ENCODE measurements around the gene TMOD3. TPM values are rescaled to one million over a fixed set of nuclear protein-coding genes. Genes with fewer than 3 reads are reported as not detected.

The TMOD3 gene
- total RNA-seq, 6 experiments from 2014 or later: 15.0 to 32.2 (median 20.6) TPM

GRCh38 chr15:51909584-51909983 lies 80.1 kb downstream of the TMOD3 start:
- DNase-seq: no peak
- H3K4me3 ChIP-seq: no peak overlapping the region
- H3K27ac ChIP-seq: no peak overlapping the region
- TF ChIP-seq CTCF (IDR thresholded peaks at IDR 0.05) (no peak), POLR2A (IDR thresholded peaks at IDR 0.05) (no peak)
- ATAC-seq: no peak
- WGBS (ENCODE audit: insufficient coverage, low coverage, low lambda C conversion rate, missing lambda C conversion rate): 84% methylated on average over 2 of the region's 2 CpGs
- H3K4me1 ChIP-seq: peaks cover 0 to 23% (median 9%) of the 10 kb centered on the region in 4 donors
- intact Hi-C loops (cut with DNase I): no loop called here
- no peaks in the 10 kb centered on the region for H3K9me3 ChIP-seq
- no peaks in the 10 kb centered on the region for H3K27me3 ChIP-seq
- H3K36me3 ChIP-seq: peaks cover 0 to 28% (median 0%) of the 10 kb centered on the region in 4 donors

- Histone ChIP-seq H3K4me1 (peaks cover 0 to 13% (median 5%) of the 10 kb centered on the region in 4 donors), H3K4me3 (no peak overlapping the region), H3K27me3 (no peaks in the 10 kb centered on the region), H3K27ac (no peak overlapping the region), H3K9me3 (no peaks in the 10 kb centered on the region), H3K36me3 (peaks cover 0 to 40% (median 2%) of the 10 kb centered on the region in 4 donors)
- 58% methylated on average over 3 of the region's 3 CpGs for WGBS (ENCODE audit: insufficient coverage, low coverage, low lambda C conversion rate, missing lambda C conversion rate)
- TF ChIP-seq POLR2A (IDR thresholded peaks at IDR 0.05) (no peak), CTCF (IDR thresholded peaks at IDR 0.05) (no peak)
- no peak for DNase-seq
- intact Hi-C loops (cut with DNase I): no loop called here
- peak in 3 of 4 donors; percentile 32 to 57 (median 32) for ATAC-seq
Observed at GRCh38 chr15:51912528-51912927, 83.1 kb downstream of the TMOD3 start.

GRCh38 chr15:51917493-51917892 lies 88.0 kb downstream of the TMOD3 start:
- TF ChIP-seq CTCF (IDR thresholded peaks at IDR 0.05) (peak in 3 of 4 donors; percentile 17 to 27 (median 21)), POLR2A (IDR thresholded peaks at IDR 0.05) (no peak)
- H3K9me3 ChIP-seq: no peaks in the 10 kb centered on the region
- H3K4me1 ChIP-seq: no peaks in the 10 kb centered on the region
- ATAC-seq (peak; percentile 68 to 84 (median 79)), DNase-seq (no peak)
- WGBS (ENCODE audit: insufficient coverage, low coverage, low lambda C conversion rate, missing lambda C conversion rate): 100% methylated on average over 1 of the region's 2 CpGs
- no peak overlapping the region for H3K4me3 ChIP-seq
- no peak overlapping the region for H3K27ac ChIP-seq
- no peaks in the 10 kb centered on the region for H3K27me3 ChIP-seq
- intact Hi-C loops (cut with DNase I): no loop called here
- peaks cover 0 to 44% (median 3%) of the 10 kb centered on the region in 4 donors for H3K36me3 ChIP-seq

- DNase-seq (no peak), ATAC-seq (peak; percentile 29 to 39 (median 30))
- H3K36me3 ChIP-seq: peaks cover 0 to 40% (median 4%) of the 10 kb centered on the region in 4 donors
- H3K9me3 ChIP-seq: no peaks in the 10 kb centered on the region
- no peak overlapping the region for H3K4me3 ChIP-seq
- no peaks in the 10 kb centered on the region for H3K27me3 ChIP-seq
- intact Hi-C loops (cut with DNase I): no loop called here
- H3K27ac ChIP-seq: no peak overlapping the region
- 76% methylated on average over 10 of the region's 11 CpGs for WGBS (ENCODE audit: insufficient coverage, low coverage, low lambda C conversion rate, missing lambda C conversion rate)
- TF ChIP-seq CTCF (IDR thresholded peaks at IDR 0.05) (no peak), POLR2A (IDR thresholded peaks at IDR 0.05) (no peak)
- no peaks in the 10 kb centered on the region for H3K4me1 ChIP-seq
Observed at GRCh38 chr15:51924156-51925068, 95.0 kb downstream of the TMOD3 start.

Measured in right lobe of liver (tissue), 6 donors.